HG03521 (cell line): ENCODE results near the gene BBOF1.
A peak's percentile ranks its signal among the peaks of the same experiment; 100 is the strongest.
"Not testable (repeated sequence)": the region's sequence is repeated elsewhere in the genome, so short reads cannot be mapped to it uniquely, and the experiment has no call there.

Source experiments
- ATAC-seq: cut with Tn5 transposase; IDR thresholded peaks from one replicate; pipeline ENCODE4 v1.9.1; 2021; ENCODE audit warnings: mild to moderate bottlenecking, moderate library complexity; ENCODE audit not compliant: unreplicated experiment

The BBOF1 gene

GRCh38 chr14:74018586-74019407, at the start of gene BBOF1, which contains the start of gene ENTPD5:
BBOF1 (plus strand) TSS chr14:74019349; CDS start chr14:74019479, 130 bp downstream.
ENTPD5 (minus strand) TSS chr14:74019288; CDS start chr14:73988102, 31,186 bp downstream.
- peak; percentile 95 for ATAC-seq

GRCh38 chr14:73973497-73973896, 45.7 kb upstream of the BBOF1 start:
- ATAC-seq: no peak

GRCh38 chr14:73976125-73976524, 43.0 kb upstream of the BBOF1 start:
- no peak for ATAC-seq

- ATAC-seq: no peak
These were observed 41.3 kb upstream of the BBOF1 start for GRCh38 chr14:73977896-73978295.

- ATAC-seq: no peak
These were observed 31.1 kb upstream of the BBOF1 start for GRCh38 chr14:73988065-73988464.

- not testable (repeated sequence) for ATAC-seq
These were observed 30.5 kb upstream of the BBOF1 start for GRCh38 chr14:73988656-73989055.

GRCh38 chr14:73991092-73991491, 28.1 kb upstream of the BBOF1 start:
- no peak for ATAC-seq

- ATAC-seq: not testable (repeated sequence)
These were observed 24.2 kb upstream of the BBOF1 start for GRCh38 chr14:73994926-73995325.

GRCh38 chr14:73995977-73996378, 23.2 kb upstream of the BBOF1 start:
- ATAC-seq: no peak

GRCh38 chr14:73996731-73997107, 22.4 kb upstream of the BBOF1 start:
- ATAC-seq: no peak

- no peak for ATAC-seq
These were observed 21.8 kb upstream of the BBOF1 start for GRCh38 chr14:73997108-73997943.

- no peak for ATAC-seq
These were observed 21.2 kb upstream of the BBOF1 start for GRCh38 chr14:73997944-73998447.

- ATAC-seq: no peak
These were observed 20.4 kb upstream of the BBOF1 start for GRCh38 chr14:73998726-73999125.

- ATAC-seq: not testable (repeated sequence)
These were observed 13.5 kb upstream of the BBOF1 start for GRCh38 chr14:74005664-74006063.

- no peak for ATAC-seq
These were observed 10.2 kb upstream of the BBOF1 start for GRCh38 chr14:74008843-74009499.

GRCh38 chr14:74014299-74014698, 4.8 kb upstream of the BBOF1 start:
- ATAC-seq: no peak

- ATAC-seq: no peak
These were observed 4.0 kb upstream of the BBOF1 start for GRCh38 chr14:74015176-74015575.

GRCh38 chr14:74015963-74016362, 3.2 kb upstream of the BBOF1 start:
- ATAC-seq: no peak

GRCh38 chr14:74018174-74018585, 969 bp upstream of the BBOF1 start:
- ATAC-seq: no peak

GRCh38 chr14:74019408-74020137, 424 bp downstream of the BBOF1 start:
- no peak for ATAC-seq
